Ammon's horn (tissue), 1 donor: Measurements from ENCODE around the gene ACACA.
"Not testable (repeated sequence)": the region's sequence is repeated elsewhere in the genome, so short reads cannot be mapped to it uniquely, and the experiment has no call there.

ENCODE experiments used
- DNase-seq: peaks from one replicate; pipeline ENCODE4 v3.0.0-alpha.2; 2016; ENCODE audit warnings: low spot score

Gene ACACA

GRCh38 chr17:37098910-37099664 lies 307.5 kb downstream of the ACACA start:
- DNase-seq: no peak

- DNase-seq: no peak
Observed at GRCh38 chr17:37098152-37098551, 308.5 kb downstream of the ACACA start.

- DNase-seq: no peak
Observed at GRCh38 chr17:37097154-37097553, 309.5 kb downstream of the ACACA start.

GRCh38 chr17:37096071-37096470 lies 310.6 kb downstream of the ACACA start:
- no peak for DNase-seq

- DNase-seq: peak; percentile 43
Observed at GRCh38 chr17:37094391-37094790, 312.2 kb downstream of the ACACA start.

- no peak for DNase-seq
Observed at GRCh38 chr17:37092701-37093100, 313.9 kb downstream of the ACACA start.

GRCh38 chr17:37092071-37092470 lies 314.6 kb downstream of the ACACA start:
- no peak for DNase-seq

- DNase-seq: no peak
Observed at GRCh38 chr17:37090941-37091340, 315.7 kb downstream of the ACACA start.

- DNase-seq: no peak
Observed at GRCh38 chr17:37089956-37090355, 316.7 kb downstream of the ACACA start.

GRCh38 chr17:37088913-37089312 lies 317.7 kb downstream of the ACACA start:
- no peak for DNase-seq

GRCh38 chr17:37088459-37088858 lies 318.2 kb downstream of the ACACA start:
- no peak for DNase-seq

GRCh38 chr17:37087683-37088082 lies 319.0 kb downstream of the ACACA start:
- no peak for DNase-seq

- DNase-seq: no peak
Observed at GRCh38 chr17:37086948-37087347, 319.7 kb downstream of the ACACA start.

GRCh38 chr17:37086334-37086733 lies 320.3 kb downstream of the ACACA start:
- no peak for DNase-seq

GRCh38 chr17:37084372-37084771 lies 322.3 kb downstream of the ACACA start:
- no peak for DNase-seq

GRCh38 chr17:37083456-37083855 lies 323.2 kb downstream of the ACACA start:
- DNase-seq: no peak

- no peak for DNase-seq
Observed at GRCh38 chr17:37082985-37083384, 323.7 kb downstream of the ACACA start.

GRCh38 chr17:37082311-37082860 lies 324.2 kb downstream of the ACACA start:
- DNase-seq: no peak

GRCh38 chr17:37081287-37081686 lies 325.3 kb downstream of the ACACA start:
- DNase-seq: no peak

GRCh38 chr17:37079735-37080134 lies 326.9 kb downstream of the ACACA start:
- no peak for DNase-seq

GRCh38 chr17:37079065-37079708 lies 327.4 kb downstream of the ACACA start:
- no peak for DNase-seq

GRCh38 chr17:37073464-37073863 lies 333.2 kb downstream of the ACACA start:
- DNase-seq: not testable (repeated sequence)

GRCh38 chr17:37069087-37069486 lies 337.5 kb downstream of the ACACA start:
- no peak for DNase-seq
